IPS-18c (cell line): ENCODE results near the gene TNFRSF11A.

Experiments
- H3K4me3 ChIP-seq: 2 replicates; pipeline ENCODE4 v1.7.0; 2013; ENCODE audit warnings: low read depth, mild to moderate bottlenecking, low read length, moderate library complexity; ENCODE audit not compliant: insufficient read depth
- H3K9me3 ChIP-seq: one replicate; pipeline ENCODE4 v1.6.1; 2013; ENCODE audit warnings: mild to moderate bottlenecking, low read length, moderate library complexity; ENCODE audit not compliant: control insufficient read depth, insufficient read depth

The TNFRSF11A gene

DNA sequence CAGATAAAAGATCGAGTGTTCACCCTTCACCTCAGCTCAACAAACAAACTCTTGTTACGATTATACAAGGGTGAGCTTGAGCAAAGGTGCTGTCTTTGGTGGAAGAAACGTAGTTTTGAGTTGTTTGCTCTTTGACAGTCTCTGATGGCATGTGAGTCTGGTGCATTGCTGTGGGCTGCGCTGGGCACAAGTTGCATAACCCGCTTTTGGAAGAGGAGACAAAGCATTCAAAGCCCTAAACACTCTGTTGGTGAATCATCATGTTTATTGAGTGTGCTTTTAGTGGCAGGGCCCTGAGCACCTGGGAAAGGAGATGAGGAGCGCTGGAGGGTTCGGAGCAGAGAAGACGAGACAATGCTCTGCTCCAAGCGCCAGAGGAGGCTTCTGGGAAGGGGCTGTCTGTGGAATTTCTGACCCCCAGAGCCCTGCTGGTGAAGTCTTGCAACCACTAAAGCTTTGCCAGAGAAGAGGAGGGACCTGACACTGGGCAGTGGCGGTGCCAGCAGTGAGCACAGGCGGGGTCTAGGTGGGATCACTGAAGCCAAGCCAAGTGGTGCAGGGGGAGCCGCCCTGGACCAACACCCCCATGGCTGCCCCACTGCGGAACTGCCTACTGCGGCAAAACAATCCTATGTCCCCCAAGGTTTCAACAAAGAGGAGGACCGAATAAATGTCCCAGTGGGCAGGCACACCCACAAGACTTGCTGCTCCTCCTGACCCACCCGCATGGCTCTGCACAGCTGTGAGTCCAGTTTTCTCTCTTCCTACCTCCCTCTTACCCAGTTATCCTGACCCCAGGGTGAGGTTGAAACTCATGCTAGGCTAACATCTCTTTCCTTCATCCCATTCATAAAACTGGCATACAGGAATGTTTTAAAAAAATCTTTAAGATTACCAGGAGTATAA lies 64.0 kb downstream of the TNFRSF11A start:
- no peaks in the 10 kb centered on the region for H3K9me3 ChIP-seq
- H3K4me3 ChIP-seq, result no peak overlapping the region

DNA sequence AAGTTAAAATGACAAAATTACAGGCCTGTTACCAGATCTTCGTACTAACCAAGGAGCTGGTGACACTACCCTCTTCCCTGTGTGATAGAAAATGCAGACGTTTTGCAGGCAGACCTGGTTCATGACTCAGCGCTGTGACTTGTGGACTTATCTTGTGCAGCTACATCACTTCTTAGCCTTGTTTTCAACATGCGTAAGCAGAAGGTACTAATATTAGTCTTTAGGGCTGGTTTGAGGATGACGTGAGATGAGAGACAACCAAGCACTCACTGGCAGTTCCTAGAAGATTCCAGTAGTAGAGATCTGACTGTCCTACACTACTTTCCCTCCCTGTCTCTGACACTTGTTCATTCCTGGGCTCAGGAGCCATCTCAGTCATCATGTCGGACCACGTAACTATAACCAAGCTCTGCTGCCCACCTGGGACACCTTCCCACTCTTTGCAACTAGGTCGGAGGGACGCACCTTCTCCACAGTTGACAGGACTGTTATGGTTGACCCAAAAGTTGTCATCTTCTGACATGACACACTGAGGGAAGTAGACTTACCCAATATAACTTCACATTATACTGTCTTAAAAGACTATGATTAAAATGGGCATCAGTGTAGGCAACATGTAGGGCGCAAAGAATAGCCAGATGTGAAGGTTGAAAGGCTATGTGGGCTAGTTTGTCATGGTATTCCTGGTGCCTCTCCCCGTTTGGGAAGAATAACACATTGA lies 64.8 kb downstream of the TNFRSF11A start:
- Histone ChIP-seq H3K9me3 (no peaks in the 10 kb centered on the region), H3K4me3 (no peak overlapping the region)

DNA sequence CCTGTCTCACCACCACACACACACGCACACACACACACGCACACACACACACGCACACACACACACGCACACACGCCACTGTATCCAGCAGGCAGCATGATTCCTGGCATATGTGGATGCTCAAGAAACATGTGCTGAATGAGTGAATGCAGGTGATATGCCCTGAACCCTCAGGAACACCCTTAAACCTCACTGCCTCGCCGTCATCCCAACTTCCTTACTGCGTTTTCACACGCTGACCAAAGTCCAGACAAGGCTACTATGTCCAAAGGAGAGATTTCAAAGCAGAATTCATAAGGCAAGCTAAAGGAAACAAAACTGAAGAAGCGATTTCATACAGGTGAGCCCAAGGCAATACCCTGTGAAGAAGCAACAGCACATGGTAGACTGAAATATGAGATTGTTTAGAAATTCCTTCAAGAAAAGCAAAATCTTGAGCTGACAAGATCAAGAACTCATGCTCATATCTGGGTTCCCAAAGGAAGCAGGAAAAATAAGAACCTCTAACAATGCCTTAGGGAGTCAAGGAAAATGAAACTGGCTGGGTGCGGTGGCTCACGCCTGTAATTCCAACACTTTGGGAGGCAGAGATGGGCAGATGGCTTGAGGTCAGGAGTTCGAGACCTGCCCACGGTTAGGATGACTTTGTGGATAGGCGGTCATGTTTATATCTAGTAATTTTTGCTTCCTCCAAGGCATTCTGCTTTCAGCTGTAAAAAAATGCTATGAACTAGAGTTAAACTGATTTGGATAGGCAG lies 69.1 kb downstream of the TNFRSF11A start:
- Histone ChIP-seq H3K9me3 (no peaks in the 10 kb centered on the region), H3K4me3 (no peak overlapping the region)

DNA sequence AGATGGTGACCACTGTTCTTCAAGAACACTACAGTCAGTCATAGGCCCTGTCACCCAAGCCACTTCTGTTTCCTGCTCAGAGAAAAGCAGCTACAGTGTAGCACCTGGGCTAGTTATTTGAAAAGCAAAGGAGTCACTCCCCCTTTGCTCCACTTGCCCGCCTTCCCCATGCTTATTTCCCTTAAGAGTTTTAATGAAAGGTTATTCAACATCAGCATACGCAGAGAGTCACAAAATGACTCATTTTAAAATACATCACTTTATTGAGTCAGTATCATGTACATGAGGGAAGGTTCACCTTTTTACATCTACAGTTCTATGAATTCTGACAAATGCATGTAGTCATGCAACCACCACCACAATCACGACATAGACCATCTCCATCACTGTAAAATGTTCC lies 71.3 kb downstream of the TNFRSF11A start:
- H3K9me3 ChIP-seq, result no peaks in the 10 kb centered on the region

DNA sequence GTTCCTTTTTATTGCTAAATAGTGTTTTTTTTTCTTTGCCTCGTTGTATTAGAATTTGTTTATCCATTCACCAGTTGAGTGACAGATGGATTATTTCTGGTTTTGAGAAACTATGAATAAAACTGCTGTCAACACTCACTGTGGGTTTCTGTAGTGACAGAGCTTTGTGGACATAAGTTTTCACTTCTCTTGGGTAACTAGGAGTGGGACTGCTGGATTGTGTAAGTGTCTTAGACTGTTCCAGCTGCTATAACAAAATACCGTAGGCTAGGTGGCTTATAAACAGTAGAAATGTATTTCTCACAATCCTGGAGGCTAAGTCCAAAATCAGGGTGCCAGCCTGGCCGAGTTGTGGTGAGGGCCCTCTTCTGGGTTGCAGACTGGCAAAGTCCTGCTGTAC lies 71.9 kb downstream of the TNFRSF11A start:
- no peaks in the 10 kb centered on the region for H3K9me3 ChIP-seq

More for the DNA sequence above, 71.3 kb downstream of the TNFRSF11A start:
- no peak overlapping the region for H3K4me3 ChIP-seq

DNA sequence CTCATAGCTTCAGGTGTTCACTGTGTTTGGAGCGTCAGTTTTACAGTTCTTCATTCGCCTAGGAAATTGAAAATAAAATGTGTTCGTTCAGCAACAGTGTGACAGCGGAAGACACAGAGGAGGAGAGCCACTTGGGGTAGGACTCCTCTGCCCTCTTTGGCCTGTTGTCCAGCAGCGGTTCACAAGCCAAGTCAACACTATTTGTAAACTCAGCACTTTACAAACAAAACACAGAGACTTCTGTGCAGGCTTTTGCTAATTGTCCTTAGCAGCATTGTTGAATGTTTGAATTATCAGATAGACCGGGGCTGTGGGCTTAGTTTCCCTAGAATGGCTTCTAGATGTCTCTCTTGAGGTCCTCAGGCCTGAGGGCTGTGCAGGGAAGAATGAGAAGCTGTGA lies 73.2 kb downstream of the TNFRSF11A start:
- peaks cover 2% of the 10 kb centered on the region for H3K9me3 ChIP-seq
- H3K4me3 ChIP-seq, result no peak overlapping the region

More for the DNA sequence above, 71.9 kb downstream of the TNFRSF11A start:
- no peak overlapping the region for H3K4me3 ChIP-seq

DNA sequence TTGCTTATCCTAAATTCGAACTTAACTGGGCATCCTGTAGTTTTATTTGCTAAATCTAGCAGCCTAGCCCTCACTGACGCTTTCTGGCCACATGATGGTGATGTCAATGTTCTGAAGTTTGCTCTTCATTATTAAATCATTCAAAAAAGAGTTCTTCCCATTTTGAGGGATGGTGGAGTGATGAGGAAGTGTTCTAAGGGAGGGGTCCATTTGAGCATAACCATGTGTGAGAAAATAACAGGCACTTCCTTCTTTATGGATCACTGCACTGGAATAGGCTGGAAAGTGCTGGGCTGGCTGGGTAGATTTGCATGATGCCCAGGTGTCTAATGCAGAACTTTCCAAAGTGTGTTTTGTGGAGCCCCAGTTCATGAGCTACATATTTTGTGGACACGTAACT lies 74.2 kb downstream of the TNFRSF11A start:
- no peak overlapping the region for H3K4me3 ChIP-seq
- peaks cover 2% of the 10 kb centered on the region for H3K9me3 ChIP-seq

DNA sequence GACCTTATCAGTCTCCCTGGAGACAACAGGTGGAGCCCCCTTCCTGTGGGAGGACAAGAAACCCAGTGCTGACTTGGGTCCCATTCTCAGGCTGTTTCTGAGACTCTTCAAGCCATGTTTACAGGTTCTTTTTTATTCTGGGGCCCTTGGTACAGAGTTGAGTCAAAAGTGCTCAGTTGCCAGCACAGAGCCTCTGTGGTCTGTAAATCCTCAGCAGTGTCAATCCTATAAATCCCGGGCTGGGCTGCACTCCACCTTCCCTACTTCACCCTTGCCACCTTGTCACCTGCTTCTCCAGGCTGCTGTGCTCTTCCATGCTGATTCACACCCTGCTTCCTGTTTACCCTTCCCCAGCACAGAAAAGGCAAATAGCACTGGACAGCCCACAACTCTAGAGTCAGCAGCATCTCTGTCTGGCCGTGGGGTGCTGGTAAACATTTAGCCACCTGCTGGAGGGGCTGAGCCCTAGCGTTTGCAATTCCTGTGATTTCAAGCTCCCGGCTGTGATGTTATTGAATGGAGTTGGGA lies 74.7 kb downstream of the TNFRSF11A start:
- Histone ChIP-seq H3K9me3 (peaks cover 2% of the 10 kb centered on the region), H3K4me3 (no peak overlapping the region)

DNA sequence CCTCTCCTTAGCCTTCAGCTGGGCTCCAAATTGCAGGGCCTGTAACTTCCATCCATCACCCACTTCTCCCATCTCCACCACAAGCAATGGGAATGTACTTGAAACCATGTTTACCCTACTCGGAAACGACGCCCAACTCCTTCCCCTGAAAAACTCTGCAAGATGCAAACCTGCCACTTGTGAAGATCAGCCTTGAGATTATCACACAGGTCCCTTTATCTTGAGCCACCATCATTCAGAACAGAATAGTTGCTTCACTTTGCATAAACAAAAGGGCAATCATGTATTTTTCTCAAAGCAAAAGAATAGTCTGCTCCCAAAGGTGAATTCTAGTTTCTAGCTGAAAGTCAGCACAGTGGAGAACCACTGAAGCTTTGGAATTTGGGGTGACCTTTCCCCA lies 75.8 kb downstream of the TNFRSF11A start:
- Histone ChIP-seq H3K9me3 (peaks cover 4% of the 10 kb centered on the region), H3K4me3 (no peak overlapping the region)

DNA sequence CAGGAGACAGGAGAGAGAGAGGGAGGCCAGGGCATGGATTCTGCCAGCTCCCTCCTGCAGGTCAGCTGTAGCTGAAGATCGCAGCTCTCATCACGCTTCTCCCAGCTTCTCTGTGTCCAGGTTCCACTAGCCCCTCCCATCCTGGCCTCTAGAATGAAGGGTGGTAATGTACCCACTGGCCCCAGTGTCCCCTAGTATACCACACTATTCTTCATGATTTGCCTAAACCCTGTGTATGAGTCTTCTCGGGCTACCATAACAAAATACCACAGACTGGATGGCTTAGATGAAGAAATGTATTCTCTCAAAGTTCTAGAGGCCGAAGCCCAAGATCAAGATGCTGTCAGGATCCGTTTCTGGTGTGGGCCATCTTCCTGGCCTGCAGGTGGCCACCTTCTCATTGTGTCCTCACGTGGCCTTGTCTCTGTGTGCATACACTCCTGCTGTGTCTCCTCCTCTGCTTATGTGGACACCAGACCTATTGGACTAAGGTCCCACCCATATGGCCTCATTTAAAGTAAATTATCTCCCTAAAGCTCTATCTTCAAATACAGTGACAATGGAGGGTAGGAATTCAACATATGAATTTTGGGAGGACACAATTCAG lies 77.3 kb downstream of the TNFRSF11A start:
- H3K9me3 ChIP-seq, result peaks cover 4% of the 10 kb centered on the region
- no peak overlapping the region for H3K4me3 ChIP-seq

DNA sequence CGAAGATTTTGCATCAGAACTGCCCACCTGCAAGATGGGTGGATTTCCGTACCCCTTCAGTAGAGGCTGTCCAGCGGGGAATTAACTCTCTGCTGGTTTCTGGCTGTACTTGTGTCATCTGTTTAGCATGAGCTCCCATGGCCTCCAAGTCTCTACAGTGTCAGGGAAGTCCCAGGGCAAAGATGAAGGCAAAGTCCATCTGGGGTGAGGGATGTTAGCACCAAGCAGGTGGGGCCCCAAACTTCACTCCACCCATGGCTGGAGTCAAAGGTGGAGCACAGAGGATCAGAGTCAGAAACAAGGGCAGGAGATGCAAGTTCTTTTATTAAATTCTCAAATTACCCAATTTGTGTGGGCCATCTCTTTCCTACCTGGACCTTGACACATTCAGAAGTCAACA lies 78.0 kb downstream of the TNFRSF11A start:
- peaks cover 4% of the 10 kb centered on the region for H3K9me3 ChIP-seq
- H3K4me3 ChIP-seq, result no peak overlapping the region

DNA sequence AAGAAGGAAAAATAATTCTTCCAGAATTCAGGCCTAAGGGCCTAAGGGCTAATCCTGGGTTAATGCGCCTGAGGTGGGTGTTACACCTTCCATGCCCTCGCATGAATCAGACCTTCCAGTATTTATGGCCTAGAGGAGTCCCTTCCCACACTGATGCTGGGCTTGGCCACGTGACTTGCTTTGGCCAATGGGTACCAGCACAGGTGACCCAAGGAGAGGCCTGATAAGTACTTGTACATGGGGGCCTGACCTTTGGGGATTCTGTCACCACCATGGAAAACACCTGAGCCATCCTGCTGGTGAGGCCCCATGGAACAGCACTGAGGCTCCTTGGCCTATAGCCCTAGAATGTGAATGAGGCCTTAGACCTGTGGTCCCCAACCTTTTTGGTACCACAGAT lies 79.8 kb downstream of the TNFRSF11A start:
- no peak overlapping the region for H3K4me3 ChIP-seq
- peaks cover 4% of the 10 kb centered on the region for H3K9me3 ChIP-seq

DNA sequence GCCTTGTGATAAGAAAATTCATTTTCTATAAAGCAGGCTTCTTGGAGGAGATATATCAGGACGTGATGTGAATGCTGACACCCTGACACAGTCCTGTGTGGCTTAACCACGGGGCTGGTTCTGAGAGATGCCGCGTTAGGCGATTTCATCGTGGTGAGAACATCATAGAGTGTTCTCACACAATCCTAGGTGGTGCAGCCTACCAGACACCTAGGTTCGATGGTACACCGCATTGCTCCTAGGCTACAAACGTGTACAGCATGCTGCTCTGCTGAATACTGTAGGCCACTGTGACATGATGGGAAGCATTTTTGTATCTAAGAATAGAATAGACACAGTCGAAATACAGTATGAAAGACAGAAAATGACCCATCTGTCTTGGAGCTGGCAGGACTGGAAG lies 82.5 kb downstream of the TNFRSF11A start:
- H3K4me3 ChIP-seq, result no peak overlapping the region
- H3K9me3 ChIP-seq, result peaks cover 4% of the 10 kb centered on the region

DNA sequence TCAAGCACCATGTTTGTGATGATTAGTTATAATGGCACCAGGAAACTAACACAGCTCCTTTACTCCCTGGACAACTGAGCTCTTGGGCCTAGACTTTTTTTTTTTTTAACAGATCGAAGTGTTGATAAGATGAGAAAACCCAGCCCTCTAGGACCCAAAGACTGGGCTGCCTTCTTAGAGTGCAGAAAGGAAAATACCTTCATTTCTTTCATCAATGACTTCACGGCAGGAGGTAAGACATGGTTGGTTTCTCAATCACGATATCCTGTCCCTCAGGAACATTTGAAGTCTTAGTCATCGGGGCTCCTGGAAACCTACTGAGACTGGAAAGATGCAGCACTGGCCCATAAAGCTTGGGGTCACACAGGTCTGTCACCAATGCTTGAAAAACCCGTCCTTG lies 84.7 kb downstream of the TNFRSF11A start:
- no peak overlapping the region for H3K4me3 ChIP-seq
- peaks cover 2% of the 10 kb centered on the region for H3K9me3 ChIP-seq

DNA sequence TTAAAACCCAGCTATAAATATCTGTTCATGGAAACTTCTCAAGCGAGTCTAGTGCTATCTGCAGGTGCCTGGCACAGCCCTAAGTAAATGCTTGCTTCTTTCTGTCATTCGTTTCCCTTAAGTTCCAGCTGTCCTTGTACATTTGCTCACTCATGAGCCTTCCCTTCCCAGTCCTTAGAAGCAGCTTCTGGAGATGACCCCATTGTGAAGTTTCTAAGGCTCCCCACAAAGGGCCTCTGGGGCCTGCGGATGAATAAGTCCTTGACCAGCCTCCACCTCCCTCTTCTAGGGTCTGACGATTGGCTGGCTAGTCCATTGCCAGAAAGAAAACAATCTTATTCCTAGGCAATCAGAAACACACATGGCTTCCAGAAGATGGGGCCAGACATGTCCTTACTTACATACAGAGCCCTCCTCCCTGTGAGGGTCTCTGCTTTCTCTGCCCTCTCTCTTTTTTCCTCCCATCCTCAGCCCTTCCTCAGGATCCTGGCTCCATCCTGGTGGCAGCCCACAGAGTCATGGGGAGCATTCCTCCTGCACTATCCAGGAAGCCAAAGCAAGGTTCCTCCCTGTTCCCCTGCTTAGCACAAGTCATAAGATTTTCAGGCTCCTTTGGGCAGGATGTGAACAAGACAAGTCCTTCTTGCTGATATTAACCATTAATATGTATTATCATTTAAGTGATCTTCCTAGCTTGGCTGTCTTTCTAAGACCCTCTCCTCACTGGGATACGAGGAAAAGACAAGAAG lies 87.3 kb downstream of the TNFRSF11A start:
- Histone ChIP-seq H3K9me3 (no peaks in the 10 kb centered on the region), H3K4me3 (no peak overlapping the region)

DNA sequence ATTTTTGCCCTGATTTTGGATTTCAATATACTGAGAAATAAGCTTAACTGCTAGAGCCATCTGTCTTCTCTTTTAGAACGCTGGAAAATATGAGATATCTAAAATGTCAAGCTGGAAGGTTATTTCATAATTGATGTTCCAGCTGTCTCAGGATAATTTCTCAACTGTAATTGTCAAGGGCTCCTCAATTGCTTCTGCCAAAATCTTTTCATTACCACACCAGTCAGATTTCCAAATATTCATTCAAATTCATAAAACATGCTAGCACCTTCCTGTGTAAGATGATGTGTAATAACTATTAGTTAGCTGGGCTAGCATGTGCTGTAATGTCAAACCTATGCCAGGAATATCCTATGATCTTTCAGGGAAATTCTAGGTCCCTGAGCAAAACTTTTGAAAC lies 88.1 kb downstream of the TNFRSF11A start:
- H3K9me3 ChIP-seq, result no peaks in the 10 kb centered on the region

More for the DNA sequence above, 88.1 kb downstream of the TNFRSF11A start:
- H3K4me3 ChIP-seq, result no peak overlapping the region
